PC-9 (cell line): ENCODE measurements around the gene PES1. TPM values are rescaled to one million over a fixed set of nuclear protein-coding genes. Genes with fewer than 3 reads are reported as not detected.

Source experiments
- BruUV-seq: library from RNA; stranded (reverse); fragments of 400-500 nt; replicated peaks from 2 replicates; lab custom pipeline; 2021; lab: Mats Ljungman, UMichigan
- CTCF ChIA-PET: fragments of 300-600 bp; sonication (Branson Sonifier 250); formaldehyde crosslinking; loops from one replicate; lab custom pipeline; 2022; ENCODE audit warnings: antibody characterized with exemption; lab: Charles Lee
- POLR2A ChIA-PET: fragments of 300-600 bp; sonication (Branson Sonifier 250); formaldehyde crosslinking; loops from one replicate; lab custom pipeline; 2022; ENCODE audit warnings: antibody characterized with exemption; ENCODE audit not compliant: unreplicated experiment; lab: Charles Lee
- DNase-seq, 2 experiments: peaks; one replicate each; pipeline versions ENCODE4 v3.0.0 to v3.0.0-alpha.2; 2015 to 2022; ENCODE audit warnings: mixed read lengths in 1 of 2
- H2AFZ ChIP-seq: fragments of 200-600 bp; sonication (generic); 2 replicates; pipeline ENCODE4 v1.8.1; 2017; ENCODE audit warnings: antibody characterized with exemption
- H3F3A ChIP-seq: fragments of 200-600 bp; sonication (generic); 2 replicates; pipeline ENCODE4 v1.8.1; 2017; ENCODE audit warnings: antibody characterized with exemption, mild to moderate bottlenecking, low read depth; ENCODE audit not compliant: insufficient read depth
- H3K27ac ChIP-seq: fragments of 200-600 bp; sonication (generic); 2 replicates; pipeline ENCODE4 v1.6.1; 2016; ENCODE audit warnings: mixed run types
- H3K27me3 ChIP-seq: fragments of 200-600 bp; sonication (generic); 2 replicates; pipeline ENCODE4 v1.6.1; 2016; ENCODE audit warnings: low read depth, mixed run types; ENCODE audit not compliant: insufficient read depth
- H3K36me3 ChIP-seq: fragments of 200-600 bp; sonication (generic); 2 replicates; pipeline ENCODE4 v1.6.1; 2016; ENCODE audit warnings: low read depth, mixed run types
- H3K4me1 ChIP-seq: fragments of 200-600 bp; sonication (generic); replicated peaks from 2 replicates; pipeline ENCODE4 v1.6.1; 2016; ENCODE audit warnings: mixed run types; ENCODE audit not compliant: insufficient read depth
- H3K4me2 ChIP-seq: fragments of 200-600 bp; sonication (generic); 2 replicates; pipeline ENCODE4 v1.6.1; 2017; ENCODE audit warnings: mixed run types
- H3K4me3 ChIP-seq: fragments of 200-600 bp; sonication (generic); 2 replicates; pipeline ENCODE4 v1.6.1; 2016; ENCODE audit warnings: mixed run types
- H3K79me2 ChIP-seq: fragments of 200-600 bp; sonication (generic); 2 replicates; pipeline ENCODE4 v1.6.1; 2017; ENCODE audit warnings: low read depth, mixed run types
- H3K9me2 ChIP-seq: fragments of 200-600 bp; sonication (generic); 2 replicates; pipeline ENCODE4 v1.8.1; 2017; ENCODE audit warnings: mild to moderate bottlenecking; ENCODE audit not compliant: insufficient read depth
- H3K9me3 ChIP-seq: fragments of 200-600 bp; sonication (generic); 2 replicates; pipeline ENCODE4 v1.8.1; 2016; ENCODE audit warnings: low read depth; ENCODE audit not compliant: insufficient read depth
- H4K20me1 ChIP-seq: fragments of 200-600 bp; sonication (generic); 2 replicates; pipeline ENCODE4 v1.8.1; 2017; ENCODE audit not compliant: insufficient read depth
- CTCF ChIP-seq: fragments of 200-600 bp; sonication (generic); conservative IDR thresholded peaks from 2 replicates; pipeline ENCODE4 v1.6.1; 2017; ENCODE audit warnings: mixed run types, antibody characterized with exemption, mild to moderate bottlenecking, moderate library complexity
- EZH2 ChIP-seq: fragments of 200-600 bp; sonication (generic); IDR thresholded peaks from 2 replicates; pipeline ENCODE4 v1.8.0; 2017; ENCODE audit warnings: antibody characterized with exemption, low read depth
- intact Hi-C: fragments of 100-400 bp; cut with micrococcal nuclease; formaldehyde crosslinking; loops from one replicate; pipeline ENCODE4 v1.10.0; 2022; ENCODE audit not compliant: unreplicated experiment
- total RNA-seq: library from RNA; stranded (reverse); gene quantifications from 2 replicates; pipeline ENCODE4 v1.2.3, GENCODE V29; 2021

The PES1 gene
- total RNA-seq, 1 experiment from 2014 or later, result 94.3 TPM

DNA sequence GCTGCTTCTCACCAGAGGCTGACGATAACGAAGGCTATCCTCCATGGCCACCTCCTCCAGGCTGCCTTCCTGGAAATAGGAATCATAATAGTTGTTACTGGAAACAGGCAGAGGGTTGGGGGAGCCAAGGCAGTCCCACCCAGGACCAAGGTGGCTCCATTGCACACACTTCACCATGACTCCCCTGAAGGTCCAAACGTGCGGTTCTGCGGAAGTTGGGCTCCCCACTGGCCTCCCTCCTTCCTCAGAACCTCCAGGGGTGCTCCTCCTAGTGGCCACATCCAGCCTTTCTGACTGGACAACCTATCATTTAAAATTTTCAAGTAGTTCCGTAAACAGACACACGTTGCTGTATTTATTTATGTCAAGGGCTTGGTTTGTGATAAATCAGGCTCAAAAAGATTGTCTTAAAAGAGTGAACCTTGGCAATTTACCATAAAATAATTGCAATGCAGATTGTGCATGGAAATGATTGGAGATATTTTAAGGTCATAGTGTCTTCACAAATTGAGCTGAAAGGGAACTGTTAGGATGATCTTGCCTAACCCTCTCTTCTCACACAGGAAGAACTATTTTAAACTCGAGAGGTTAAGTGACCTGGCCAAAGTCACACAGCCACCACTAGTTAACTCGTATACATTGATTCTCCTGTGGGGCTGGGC is 13.9 kb upstream of the PES1 start:
- Histone ChIP-seq H3K4me1 (peaks cover 34% of the 10 kb centered on the region), H3K36me3 (no peaks in the 10 kb centered on the region), H2AFZ (no peak overlapping the region), H3K4me2 (peak overlapping the region; percentile 40), H3K79me2 (no peaks in the 10 kb centered on the region), H3F3A (peaks cover 20% of the 10 kb centered on the region), H3K4me3 (no peak overlapping the region), H3K27me3 (no peaks in the 10 kb centered on the region), H4K20me1 (no peaks in the 10 kb centered on the region), H3K27ac (no peak overlapping the region), H3K9me3 (no peaks in the 10 kb centered on the region), H3K9me2 (no peaks in the 10 kb centered on the region)
- TF ChIP-seq EZH2 (no peak), CTCF (peak; percentile 87)
- ChIA-PET CTCF (interaction anchor here (0.6 to 0.9 kb wide), 2 partner anchors 29 to 158 kb away, joined by 3 read pairs; no protein-coding TSS in a partner anchor), POLR2A (interaction anchor here (0.7 to 1.5 kb wide), 2 partner anchors 179 to 1028 kb away, joined by 6 read pairs; no protein-coding TSS in a partner anchor)
- BruUV-seq, result no TSS peak
- intact Hi-C loops, result loop anchor here (10.0 kb wide), 2 partner anchors 181 to 341 kb away; partner anchors contain the start of genes MTFP1 and OSM
- DNase-seq, result no peak

DNA sequence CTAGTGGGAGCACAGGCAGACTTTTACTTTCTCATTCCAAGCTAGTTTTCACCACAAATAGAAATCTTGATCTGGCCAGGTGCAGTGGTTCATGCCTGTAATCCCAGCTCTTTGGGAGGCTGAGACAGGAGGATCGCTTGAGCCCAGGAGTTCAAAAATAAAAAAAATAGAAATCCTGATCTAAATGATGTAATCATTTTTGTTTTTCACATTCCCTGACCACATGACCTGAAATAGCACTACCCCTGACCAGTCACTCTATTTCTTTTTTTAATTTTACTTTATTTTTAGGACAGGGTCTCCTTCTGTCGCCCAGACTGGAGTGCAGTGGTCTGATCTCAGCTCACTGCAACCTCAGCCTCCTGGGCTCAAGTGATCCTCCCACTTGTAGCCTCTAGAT is 13.0 kb upstream of the PES1 start:
- no peak for DNase-seq
- no peak overlapping the region for H3K4me2 ChIP-seq
- no peaks in the 10 kb centered on the region for H3K9me3 ChIP-seq
- H2AFZ ChIP-seq, result no peak overlapping the region
- no peaks in the 10 kb centered on the region for H3K9me2 ChIP-seq
- no peak overlapping the region for H3K4me3 ChIP-seq
- TF ChIP-seq EZH2, result no peak
- no peak for TF ChIP-seq CTCF
- CTCF ChIA-PET, result interaction anchor here (0.8 kb wide), 1 partner anchor 503 kb away, joined by 12 read pairs; the partner anchor contains the start of gene SELENOM
- H4K20me1 ChIP-seq, result no peaks in the 10 kb centered on the region
- no TSS peak for BruUV-seq
- intact Hi-C loops, result loop anchor here (10.0 kb wide), 2 partner anchors 180 to 340 kb away; partner anchors contain the start of genes MTFP1 and OSM
- no peaks in the 10 kb centered on the region for H3K27me3 ChIP-seq
- no peak overlapping the region for H3K27ac ChIP-seq
- H3K4me1 ChIP-seq, result peaks cover 30% of the 10 kb centered on the region
- peaks cover 13% of the 10 kb centered on the region; the same call in 1 of the 2 replicates for H3F3A ChIP-seq
- H3K79me2 ChIP-seq, result no peaks in the 10 kb centered on the region
- H3K36me3 ChIP-seq, result no peaks in the 10 kb centered on the region
- POLR2A ChIA-PET, result no interaction called here

DNA sequence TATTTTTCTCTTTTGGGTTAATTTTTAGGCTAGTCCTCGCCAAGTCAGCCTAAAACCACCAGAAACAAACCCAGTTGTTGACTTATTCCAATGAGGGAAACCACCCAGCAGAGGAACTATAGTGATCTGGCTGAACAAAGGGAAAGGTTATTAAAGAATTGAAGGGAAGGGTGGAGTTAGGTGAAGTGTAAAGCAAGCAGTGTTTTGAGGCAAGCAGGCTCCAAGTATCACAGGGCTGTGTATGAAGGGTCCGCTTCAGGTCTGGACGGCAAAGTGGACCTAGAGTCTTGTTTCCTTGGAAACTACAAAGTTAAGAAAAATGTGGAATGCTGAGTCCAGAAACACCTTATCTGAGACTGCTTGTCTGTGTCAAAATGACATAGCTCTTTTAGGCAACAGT is 12.1 kb upstream of the PES1 start:
- no peaks in the 10 kb centered on the region for H3K27me3 ChIP-seq
- H3K36me3 ChIP-seq, result no peaks in the 10 kb centered on the region
- H3K9me2 ChIP-seq, result no peaks in the 10 kb centered on the region
- no peak overlapping the region for H3K27ac ChIP-seq
- no peak overlapping the region for H2AFZ ChIP-seq
- H3F3A ChIP-seq, result peaks cover 6% of the 10 kb centered on the region; the same call in 1 of the 2 replicates
- H4K20me1 ChIP-seq, result no peaks in the 10 kb centered on the region
- BruUV-seq, result no TSS peak
- intact Hi-C loops, result loop anchor here (10.0 kb wide), 2 partner anchors 179 to 339 kb away; partner anchors contain the start of genes MTFP1 and OSM
- H3K79me2 ChIP-seq, result no peaks in the 10 kb centered on the region
- DNase-seq, result no peak
- POLR2A ChIA-PET, result no interaction called here
- H3K4me1 ChIP-seq, result peaks cover 21% of the 10 kb centered on the region
- no peaks in the 10 kb centered on the region for H3K9me3 ChIP-seq
- TF ChIP-seq CTCF (no peak), EZH2 (no peak)
- H3K4me3 ChIP-seq, result no peak overlapping the region
- CTCF ChIA-PET, result interaction anchor here (0.8 kb wide), 1 partner anchor 504 kb away, joined by 12 read pairs; the partner anchor contains the start of gene SELENOM
- peak overlapping the region; percentile 37; the same call in 1 of the 2 replicates for H3K4me2 ChIP-seq
